GM19397 (cell line): ENCODE measurements around the gene USP7.
"Not testable (repeated sequence)": the region's sequence is repeated elsewhere in the genome, so short reads cannot be mapped to it uniquely, and the experiment has no call there.

Experiments
- ATAC-seq: cut with Tn5 transposase; IDR thresholded peaks from one replicate; pipeline ENCODE4 v1.9.1; 2021; ENCODE audit warnings: mild to moderate bottlenecking, moderate library complexity; ENCODE audit not compliant: unreplicated experiment

Gene USP7

GRCh38 chr16:8882725-8883377 lies 80.9 kb downstream of the USP7 start:
- ATAC-seq = no peak

GRCh38 chr16:8882041-8882617 lies 81.6 kb downstream of the USP7 start, which contains the start of gene LITAFD:
TSS of gene LITAFD (plus strand) at chr16:8882351. CDS start at chr16:8884356, 2,005 bp downstream.
- ATAC-seq = no peak

GRCh38 chr16:8880839-8881510 lies 82.7 kb downstream of the USP7 start:
- ATAC-seq = no peak

GRCh38 chr16:8878523-8878911 lies 85.2 kb downstream of the USP7 start:
- ATAC-seq = no peak

GRCh38 chr16:8877894-8878522 lies 85.7 kb downstream of the USP7 start:
- ATAC-seq = no peak

GRCh38 chr16:8875317-8875716 lies 88.4 kb downstream of the USP7 start:
- not testable (repeated sequence) for ATAC-seq

- ATAC-seq = no peak
These were observed 89.3 kb downstream of the USP7 start for GRCh38 chr16:8874388-8874787.

- not testable (repeated sequence) for ATAC-seq
These were observed 89.9 kb downstream of the USP7 start for GRCh38 chr16:8873866-8874195.

GRCh38 chr16:8872967-8873865 lies 90.5 kb downstream of the USP7 start:
- ATAC-seq = no peak

GRCh38 chr16:8872071-8872470 lies 91.6 kb downstream of the USP7 start:
- ATAC-seq = no peak

- not testable (repeated sequence) for ATAC-seq
These were observed 93.8 kb downstream of the USP7 start for GRCh38 chr16:8869988-8870241.

GRCh38 chr16:8869212-8869987 lies 94.3 kb downstream of the USP7 start:
- no peak for ATAC-seq

GRCh38 chr16:8868416-8869211 lies 95.1 kb downstream of the USP7 start, which contains the start of gene CARHSP1:
TSS of gene CARHSP1 (minus strand) at chr16:8869006. CDS start at chr16:8859328, 9,678 bp downstream.
- ATAC-seq = peak; percentile 71

GRCh38 chr16:8867932-8868415 lies 95.7 kb downstream of the USP7 start:
- ATAC-seq = no peak

- ATAC-seq = no peak
These were observed 96.3 kb downstream of the USP7 start for GRCh38 chr16:8867216-8867931.

- ATAC-seq = no peak
These were observed 96.9 kb downstream of the USP7 start for GRCh38 chr16:8866884-8867215.

- ATAC-seq = no peak
These were observed 97.4 kb downstream of the USP7 start for GRCh38 chr16:8866118-8866883.
